Testis (tissue), 2 donors: ENCODE data around the gene KRTAP2-4.
"Not testable (repeated sequence)": the region's sequence is repeated elsewhere in the genome, so short reads cannot be mapped to it uniquely, and the experiment has no call there.

ENCODE experiments used
- POLR2A ChIP-seq: fragments of 450-650 bp; IDR thresholded peaks from one replicate; pipeline ENCODE4 v1.6.1; 2017; ENCODE audit warnings: antibody characterized with exemption, mild to moderate bottlenecking, moderate library complexity
- TF ChIP-seq, protein P1 (sequence below), 3 experiments: fragments of 450-650 bp in 2 of 3; fragments of 200-600 bp in 1 of 3; sonication (generic) in 1 of 3; IDR thresholded peaks; one replicate each; pipeline ENCODE4 v1.5.1; 2016 to 2019; ENCODE audit warnings: antibody characterized with exemption in 3 of 3, mild to moderate bottlenecking in 2 of 3, moderate library complexity in 1 of 3

DNA sequence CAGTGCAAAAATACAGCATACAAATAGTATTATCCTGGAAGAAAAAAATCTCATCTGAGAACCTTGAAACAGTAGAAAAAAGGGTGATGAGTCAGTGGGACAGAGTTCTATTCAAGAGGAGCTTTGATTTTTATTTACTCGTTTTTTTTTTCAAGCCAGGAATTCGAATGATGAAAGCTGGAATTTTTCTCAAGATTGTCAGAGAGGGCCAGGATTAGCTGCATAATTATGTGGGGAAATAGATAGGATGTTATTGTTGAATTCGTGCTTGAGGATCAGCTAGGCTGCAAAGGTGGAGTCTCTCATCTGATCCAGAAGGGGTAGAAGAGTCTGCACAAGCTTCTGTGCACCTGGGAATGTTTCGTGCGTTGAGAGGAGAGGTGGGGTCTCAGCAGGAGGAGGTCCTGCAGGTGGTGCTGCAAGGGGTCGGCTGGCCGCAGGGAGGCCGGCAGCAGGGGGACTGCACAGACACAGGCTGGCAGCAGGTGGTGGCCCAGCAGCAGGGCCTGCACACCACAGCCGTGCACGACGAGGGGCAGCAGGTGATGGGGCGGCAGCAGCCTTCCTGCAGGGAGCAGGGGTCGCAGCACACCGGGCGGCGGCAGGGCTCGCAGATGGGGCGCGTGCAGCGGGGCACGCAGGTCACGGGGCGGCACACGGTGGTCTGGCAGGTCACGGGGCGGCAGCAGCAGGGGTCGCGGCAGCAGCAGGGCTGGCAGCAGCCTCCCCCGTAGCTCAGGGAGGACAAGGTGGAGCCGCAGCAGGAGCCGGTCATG, 6.2 kb downstream of the KRTAP2-4 start:
- TF ChIP-seq, protein P1, sequence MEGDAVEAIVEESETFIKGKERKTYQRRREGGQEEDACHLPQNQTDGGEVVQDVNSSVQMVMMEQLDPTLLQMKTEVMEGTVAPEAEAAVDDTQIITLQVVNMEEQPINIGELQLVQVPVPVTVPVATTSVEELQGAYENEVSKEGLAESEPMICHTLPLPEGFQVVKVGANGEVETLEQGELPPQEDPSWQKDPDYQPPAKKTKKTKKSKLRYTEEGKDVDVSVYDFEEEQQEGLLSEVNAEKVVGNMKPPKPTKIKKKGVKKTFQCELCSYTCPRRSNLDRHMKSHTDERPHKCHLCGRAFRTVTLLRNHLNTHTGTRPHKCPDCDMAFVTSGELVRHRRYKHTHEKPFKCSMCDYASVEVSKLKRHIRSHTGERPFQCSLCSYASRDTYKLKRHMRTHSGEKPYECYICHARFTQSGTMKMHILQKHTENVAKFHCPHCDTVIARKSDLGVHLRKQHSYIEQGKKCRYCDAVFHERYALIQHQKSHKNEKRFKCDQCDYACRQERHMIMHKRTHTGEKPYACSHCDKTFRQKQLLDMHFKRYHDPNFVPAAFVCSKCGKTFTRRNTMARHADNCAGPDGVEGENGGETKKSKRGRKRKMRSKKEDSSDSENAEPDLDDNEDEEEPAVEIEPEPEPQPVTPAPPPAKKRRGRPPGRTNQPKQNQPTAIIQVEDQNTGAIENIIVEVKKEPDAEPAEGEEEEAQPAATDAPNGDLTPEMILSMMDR (IDR thresholded peaks at IDR 0.05), result not testable (repeated sequence)
- not testable (repeated sequence) for TF ChIP-seq POLR2A
